GM21423 (cell line): Measurements from ENCODE around the gene TMEM209.
"Not testable (repeated sequence)": the region's sequence is repeated elsewhere in the genome, so short reads cannot be mapped to it uniquely, and the experiment has no call there.

ENCODE experiments used
- ATAC-seq: cut with Tn5 transposase; IDR thresholded peaks from one replicate; pipeline ENCODE4 v1.9.1; 2021; ENCODE audit warnings: mild to moderate bottlenecking, moderate library complexity; ENCODE audit not compliant: unreplicated experiment

The TMEM209 gene

DNA sequence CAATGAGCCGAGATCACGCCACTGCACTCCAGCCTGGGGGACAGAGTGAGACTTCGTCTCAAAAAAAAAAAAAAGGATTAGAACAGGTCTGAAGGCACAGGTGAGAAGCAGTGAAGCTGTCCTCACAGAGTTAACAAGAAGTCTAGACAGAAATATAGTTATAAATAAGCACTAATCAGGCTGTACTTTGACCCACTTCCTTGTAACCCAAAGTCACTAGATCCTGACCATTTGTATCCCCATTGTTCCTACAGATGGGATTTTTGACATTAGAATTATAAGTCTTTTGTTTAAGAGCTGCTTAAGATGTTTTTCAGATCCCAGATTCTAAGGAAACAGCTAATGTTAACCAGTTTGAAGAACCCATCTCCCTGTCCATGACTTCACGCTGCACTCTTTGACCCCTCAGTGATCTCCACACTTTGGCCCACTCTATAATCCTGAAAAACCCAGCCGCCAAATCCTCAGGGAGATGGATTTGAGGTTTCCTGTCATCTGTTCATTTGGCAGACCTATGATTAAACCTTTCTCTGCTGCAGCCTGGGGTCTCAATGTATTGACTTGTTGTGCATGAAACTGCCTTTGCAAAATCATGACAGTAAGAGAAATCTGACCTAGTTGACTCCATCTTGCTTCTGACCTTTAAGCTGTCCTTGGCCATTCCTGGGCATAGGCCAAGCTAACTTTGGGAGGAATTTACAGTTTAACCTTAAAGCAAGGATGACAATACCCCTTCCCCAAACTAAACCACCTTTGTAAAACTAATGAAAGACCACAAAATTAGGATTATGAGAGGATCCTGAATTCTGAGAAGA, 13.8 kb upstream of the TMEM209 start:
- no peak for ATAC-seq

DNA sequence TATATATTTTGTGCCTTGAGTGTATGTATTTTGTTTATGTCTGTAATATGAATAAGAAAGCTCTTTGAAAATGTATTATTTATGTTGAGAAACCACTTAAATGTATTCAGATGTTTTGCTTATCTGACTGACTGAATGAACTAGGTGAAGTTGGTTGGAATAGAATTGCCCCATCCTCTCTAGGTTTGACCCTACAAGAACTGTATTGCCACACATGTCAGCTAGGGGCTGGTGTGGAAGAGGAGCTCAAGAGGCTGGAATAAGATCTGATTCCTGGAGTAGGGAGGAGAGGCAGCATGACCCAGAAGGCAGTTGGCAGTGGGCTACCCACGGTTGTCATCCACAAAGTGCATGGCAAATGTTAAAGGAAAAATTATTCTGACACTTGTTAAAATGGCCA, 11.5 kb upstream of the TMEM209 start:
- no peak for ATAC-seq

DNA sequence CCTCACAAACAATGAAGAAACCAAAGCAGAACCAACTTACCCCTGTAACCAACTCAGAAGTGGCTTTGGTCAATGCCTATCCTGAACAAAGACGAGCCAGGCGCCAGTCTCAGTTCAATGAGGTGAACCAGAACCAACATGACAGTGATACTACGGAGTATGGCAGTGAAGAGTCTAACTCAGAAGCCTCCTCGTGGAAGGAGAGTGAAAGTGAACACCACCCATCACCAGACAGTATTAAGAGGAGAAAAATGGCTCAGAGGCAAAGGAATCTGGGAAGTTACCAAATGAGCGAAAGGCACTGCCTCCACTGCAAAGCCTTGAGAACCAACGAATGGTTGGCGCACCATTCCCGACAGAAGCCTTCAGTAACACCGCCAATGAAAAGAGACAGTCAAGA, 10.8 kb upstream of the TMEM209 start:
- ATAC-seq, result no peak

DNA sequence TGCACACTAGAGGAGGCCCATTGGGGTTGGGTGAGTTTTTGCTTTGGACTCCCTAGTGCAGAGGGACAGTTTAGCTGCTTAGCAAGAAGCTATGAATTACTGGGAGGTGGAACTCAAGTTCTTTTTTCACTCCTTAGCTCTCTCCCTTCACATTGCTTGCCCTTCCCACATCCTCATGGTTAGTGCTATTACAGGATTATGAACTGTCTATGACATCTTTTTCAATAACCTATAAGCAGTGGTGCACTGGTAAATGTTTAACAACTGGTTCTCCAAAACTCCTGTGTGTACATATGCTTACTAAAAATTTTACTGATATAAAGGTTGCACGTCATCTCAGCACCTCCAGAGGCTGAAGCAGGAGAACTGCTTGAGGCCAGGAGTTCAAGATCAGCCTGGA, 8.6 kb upstream of the TMEM209 start:
- no peak for ATAC-seq

DNA sequence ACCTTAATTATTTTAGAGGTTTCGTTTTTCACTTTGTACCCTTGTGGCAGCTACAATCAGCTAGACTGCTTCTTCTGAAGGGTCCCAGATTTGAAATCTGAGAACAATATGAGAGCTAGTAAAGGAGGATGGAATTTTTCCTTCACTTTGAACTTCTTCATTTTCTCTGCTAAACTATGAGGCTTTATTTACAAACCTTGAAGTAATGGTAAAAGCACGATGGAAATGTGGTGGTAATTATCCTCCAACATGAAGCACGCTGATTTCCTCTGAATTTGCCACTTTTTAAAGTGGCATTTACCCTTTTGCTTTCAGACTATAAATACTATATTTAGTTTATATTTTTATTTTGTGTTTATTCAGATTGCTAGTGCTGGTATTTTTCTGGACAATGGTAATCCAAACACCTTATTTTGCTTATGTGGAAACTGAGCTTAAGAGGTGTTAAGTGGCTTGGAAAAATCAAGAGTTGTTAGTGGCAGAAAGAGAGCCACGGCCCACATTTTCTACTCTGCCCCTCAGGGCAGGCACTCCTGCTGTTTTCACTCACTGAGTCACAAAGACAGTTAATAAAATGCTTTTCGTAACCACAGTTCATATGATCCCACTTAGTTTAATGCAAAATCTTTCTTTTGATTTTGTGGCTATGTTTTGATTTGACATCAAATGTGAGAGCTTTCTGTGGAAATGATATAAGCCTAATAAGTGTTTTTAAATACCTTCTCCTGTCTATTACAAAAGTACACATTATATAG, 5.2 kb upstream of the TMEM209 start:
- no peak for ATAC-seq

DNA sequence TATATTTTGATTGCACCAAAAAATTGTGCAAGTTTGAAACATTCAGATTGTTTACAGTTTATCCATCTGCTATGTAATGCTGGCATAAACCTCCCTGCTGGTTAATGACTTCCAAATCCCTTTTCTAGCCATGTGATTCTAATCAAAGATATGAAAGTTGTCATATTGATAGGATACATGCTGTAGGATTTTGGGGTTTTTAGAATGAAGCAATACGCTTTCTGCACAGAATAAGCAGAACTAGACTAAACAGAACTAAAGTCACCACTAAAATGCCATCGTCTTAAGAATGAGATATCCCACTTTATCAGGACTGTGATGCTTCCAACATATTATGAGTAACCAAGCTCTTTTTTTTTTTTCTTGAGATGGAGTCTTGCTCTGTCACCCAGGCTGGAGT, 3.3 kb upstream of the TMEM209 start:
- no peak for ATAC-seq

DNA sequence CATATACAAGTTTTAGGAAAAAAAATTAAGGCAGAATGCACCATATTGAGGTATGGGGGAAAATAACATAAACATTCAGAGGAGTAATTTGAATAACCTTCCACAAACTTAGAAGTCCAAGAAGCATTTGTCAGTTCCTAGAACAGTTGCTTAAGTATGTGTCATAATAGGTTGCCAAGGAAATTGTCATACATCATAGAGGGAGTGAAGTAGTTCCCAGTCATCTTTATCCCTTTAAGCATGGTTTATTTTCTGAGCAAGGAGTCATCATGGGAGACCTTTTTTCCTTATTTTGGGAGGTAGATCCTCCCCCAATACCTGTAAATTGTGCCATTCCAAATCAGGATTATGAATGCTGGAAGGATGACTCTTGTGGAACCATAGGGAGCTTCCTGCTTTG, 2.4 kb upstream of the TMEM209 start, which contains the start of gene SSMEM1:
SSMEM1 (plus strand) TSS at position 219 of the 400 bp plus-strand sequence; CDS start at position 270, 51 bp downstream.
- ATAC-seq, result no peak

DNA sequence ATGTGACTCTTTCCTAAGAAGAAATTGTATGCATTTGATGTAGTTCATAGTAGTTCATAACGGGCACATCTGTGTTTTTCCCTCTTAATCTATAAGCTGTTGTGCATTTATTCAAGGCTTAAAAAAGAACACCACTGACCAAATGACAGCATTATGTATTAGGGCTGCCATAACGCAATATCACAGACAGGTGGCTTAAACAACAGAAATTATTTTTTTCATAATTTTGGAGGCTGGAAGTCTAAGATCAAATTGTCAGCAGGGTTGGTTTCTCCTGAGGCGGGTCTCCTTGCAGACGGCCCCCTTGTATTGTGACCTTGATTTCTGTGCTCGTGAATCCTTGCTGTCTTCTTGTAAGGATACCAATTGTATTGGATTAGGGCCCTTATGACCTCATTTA, 1.8 kb upstream of the TMEM209 start:
- no peak for ATAC-seq

DNA sequence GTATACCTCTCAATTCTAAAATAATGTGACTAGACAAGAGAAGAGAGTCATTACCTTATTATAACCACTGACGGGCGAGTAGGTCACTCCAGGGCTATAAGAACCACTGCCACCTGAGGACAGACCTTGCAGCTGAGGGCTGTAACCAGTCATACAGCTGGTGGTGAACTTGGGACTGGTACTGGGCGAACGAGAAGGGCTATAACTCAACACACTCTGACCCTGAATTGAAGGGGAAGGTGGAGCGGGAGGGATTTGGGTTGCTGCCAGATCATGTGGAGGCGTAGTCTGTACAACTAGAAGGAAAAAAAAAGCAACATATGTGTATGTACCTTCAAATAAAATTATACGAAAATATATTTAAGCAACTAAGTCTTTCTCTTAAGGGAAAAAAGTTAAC, 3.4 kb downstream of the TMEM209 start:
- ATAC-seq, result no peak

DNA sequence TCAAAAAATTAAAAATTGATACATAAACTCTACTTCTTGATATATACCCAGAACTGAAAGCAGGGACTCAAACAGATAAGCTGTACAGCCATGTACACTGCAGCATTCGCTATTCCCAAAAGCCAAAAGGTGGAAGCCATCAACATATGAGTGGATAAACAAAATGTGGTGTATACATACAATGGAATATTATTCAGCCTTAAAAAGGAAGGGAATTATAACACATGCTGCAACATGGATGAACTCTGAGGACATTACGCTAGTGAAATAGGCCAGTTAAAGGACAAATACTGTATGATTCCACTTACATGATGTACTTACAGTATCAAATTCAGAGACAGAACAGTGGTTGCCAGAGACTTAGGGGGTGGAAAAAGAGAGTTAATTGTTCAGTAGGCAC, 8.1 kb downstream of the TMEM209 start:
- ATAC-seq, result no peak

DNA sequence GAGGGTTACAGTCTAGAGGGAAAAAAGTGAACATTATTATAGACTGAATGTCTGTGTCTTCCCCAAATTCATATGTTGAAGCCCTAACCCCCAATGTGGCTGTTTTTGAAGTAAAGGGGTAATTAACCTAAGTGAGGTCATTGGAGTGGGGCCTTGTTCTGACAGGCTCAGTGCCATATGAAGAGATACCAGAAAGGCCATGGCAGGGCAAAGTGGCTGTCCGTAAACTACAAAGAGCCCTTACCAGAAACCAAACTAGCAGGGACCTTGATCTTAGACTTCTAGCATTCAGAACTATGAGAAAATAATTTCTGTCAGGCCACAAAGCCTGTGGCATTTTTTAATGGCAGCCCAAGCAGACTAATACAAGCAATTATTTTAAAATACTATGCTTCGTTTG, 8.7 kb downstream of the TMEM209 start:
- no peak for ATAC-seq

DNA sequence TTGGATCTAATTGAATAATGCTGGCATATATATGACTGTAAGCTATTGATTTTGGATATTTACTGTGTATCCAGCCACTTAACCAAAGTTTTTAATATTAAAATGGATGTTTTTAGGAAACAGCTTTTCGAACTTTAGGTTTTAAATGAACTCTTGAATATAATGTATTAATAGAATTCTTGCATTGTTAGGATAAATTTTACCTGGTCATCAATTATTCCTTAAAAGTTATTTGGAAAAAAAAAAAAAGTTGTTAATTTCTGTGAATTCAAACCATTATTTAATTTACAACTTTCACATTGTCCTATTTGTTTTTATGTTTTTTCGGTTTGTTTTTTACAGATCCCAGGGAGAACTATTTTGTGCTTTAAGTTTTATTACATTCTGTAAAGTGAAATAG, 9.8 kb downstream of the TMEM209 start:
- ATAC-seq, result no peak

DNA sequence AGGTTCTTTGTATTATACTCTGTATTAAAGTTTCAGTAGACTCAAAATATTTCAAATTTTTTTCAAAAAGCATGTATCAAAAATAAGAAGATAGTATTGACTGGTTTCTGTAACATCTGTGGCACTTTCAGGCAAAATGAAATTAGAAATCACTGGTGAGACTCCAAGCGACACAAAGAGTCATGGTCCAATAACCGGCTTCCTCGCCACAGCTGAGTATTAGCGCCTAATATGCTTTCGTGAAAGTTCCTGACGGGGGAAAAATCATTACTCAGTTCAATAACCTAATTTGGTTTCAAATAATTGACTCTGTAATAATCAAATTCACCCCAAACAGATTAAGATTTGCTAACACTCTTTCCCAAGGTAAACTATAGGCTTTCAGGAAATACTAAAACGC, 13.4 kb downstream of the TMEM209 start:
- ATAC-seq, result no peak

DNA sequence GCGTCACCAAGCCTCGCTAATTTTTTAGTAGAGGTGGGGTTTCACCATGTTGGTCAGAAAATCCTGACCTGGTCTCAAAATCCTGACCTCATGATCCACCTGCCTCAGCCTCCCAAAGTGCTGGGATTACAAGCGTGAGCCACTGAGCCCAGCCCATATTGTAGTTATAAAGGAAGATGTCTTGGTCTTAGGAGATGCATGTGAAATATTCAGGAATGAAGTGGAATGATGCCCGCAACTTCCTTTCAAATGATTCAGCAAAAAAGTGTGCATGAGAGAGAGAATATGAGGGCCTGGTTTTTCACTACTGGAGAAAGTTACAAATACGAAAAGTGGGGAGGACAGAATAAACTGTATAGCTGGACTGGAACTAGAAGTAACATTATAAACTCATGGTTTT, 15.9 kb downstream of the TMEM209 start:
- no peak for ATAC-seq

DNA sequence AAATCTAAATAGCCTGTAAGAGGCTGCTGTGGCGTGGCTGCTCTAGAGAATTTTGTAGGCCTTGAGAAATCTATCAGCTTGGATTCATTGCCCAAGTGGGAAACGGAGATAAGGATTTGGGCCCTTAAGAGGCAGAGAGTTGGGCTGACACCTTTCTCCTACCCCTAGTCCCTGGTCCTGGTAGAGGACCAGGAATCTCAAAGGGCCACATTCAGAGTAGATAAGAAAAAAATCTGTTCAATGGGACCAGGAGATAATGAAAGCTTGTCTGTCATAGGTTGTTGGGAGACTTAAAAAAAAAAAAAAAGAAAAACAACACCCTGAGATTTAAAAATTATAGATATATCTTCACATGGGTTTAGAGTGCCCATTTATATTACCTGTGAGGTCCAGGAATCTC, 17.8 kb downstream of the TMEM209 start:
- ATAC-seq, result no peak

DNA sequence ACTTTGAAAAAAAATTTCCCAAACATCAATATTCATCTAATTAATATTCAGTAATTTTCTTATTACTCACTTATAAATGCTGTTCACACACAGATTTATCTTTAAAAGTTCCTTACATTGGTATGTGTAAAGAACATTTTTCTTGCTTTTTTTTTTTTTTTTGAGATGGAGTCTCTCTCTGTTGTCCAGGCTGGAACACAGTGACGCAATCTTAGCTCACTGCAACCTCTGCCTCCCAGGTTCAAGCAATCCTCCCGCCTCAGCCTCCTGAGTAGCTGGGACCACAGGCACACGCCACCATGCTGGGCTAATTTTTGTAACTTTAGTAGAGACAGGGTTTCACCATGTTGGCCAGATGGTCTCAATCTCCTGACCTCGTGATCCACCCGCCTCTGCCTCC, 20.9 kb downstream of the TMEM209 start:
- not testable (repeated sequence) for ATAC-seq

DNA sequence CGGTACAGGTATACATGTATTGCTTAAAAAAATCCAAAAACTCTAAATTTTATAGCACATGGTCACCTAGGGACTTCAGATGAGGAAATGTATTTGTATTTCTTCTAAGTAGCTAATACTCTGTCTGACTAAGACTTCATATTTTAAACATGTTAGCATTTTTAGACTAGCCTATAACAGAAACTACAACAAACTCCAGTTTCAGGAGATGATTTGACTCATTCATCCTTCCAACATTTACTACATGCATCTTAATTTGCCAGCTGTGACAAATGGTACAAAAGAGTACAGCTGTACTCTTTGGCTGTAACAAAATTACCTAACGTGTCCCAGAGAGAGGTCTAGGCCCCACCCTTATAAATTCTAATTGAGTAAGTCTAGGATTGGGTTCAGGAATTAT, 22.2 kb downstream of the TMEM209 start:
- peak; percentile 53 for ATAC-seq

DNA sequence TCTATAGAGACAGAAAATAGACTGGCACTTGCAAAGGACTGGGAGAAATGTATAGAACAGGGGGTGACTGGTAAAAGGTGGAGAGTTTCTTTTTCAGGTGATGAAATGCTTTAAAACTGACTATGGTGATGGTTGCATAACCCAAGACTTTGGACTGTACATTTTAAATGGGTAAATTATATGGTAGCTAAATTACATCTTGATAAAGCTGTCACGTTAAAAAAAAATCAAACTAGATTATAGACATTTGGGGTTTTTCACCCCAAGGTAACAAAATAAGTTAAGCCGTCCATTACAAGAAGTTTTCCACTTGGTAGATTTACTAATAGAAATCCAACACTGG, 24.0 kb downstream of the TMEM209 start:
- no peak for ATAC-seq

DNA sequence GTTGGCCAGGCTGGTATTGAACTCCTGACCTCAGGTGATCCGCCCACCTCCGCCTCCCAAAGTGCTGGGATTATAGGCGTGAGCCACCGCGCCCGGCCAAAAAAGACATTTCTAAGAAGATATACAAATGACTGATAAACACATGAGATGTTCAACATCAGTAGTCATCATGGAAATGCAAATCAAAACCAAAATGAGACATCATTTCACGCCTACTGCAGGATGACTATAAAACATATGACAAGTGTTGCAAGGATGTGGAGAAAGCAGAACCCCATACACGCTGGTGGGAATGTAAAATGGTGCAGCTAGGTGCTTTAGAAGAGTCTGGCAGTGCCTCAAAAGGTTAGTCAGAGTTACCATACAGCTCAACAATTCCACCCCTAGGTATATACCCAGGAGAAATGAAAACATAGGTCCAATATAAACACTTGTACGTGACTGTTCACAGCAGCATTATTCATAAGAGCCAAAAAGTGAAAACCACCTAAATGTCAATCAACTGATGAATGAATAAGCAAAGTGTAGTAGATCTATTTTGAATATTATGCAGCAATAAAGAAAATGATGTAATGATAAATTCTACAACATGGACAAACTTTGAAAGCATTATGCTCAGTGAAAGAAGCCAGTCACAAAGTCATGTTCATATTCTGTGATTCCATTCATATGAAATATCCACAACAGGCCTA, 24.5 kb downstream of the TMEM209 start:
- ATAC-seq, result no peak

DNA sequence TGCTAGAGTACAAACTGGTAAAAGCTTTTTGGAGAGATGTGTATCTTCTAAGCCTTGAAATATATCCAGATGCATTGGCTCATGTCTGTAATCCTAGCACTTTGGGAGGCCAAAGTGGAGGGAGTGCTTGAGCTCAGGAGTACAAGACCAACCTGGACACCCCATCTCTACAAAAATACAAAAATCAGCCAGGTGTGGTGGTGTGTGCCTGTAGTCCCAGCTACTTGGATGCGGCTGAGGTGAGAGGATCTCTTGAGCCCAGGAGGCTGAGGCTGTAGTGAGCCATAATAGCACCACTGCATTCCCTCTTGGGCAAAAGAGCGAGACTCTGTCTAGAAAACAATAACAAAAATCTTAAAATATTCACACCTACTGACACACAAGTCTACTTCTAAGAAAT, 25.6 kb downstream of the TMEM209 start:
- ATAC-seq, result no peak

DNA sequence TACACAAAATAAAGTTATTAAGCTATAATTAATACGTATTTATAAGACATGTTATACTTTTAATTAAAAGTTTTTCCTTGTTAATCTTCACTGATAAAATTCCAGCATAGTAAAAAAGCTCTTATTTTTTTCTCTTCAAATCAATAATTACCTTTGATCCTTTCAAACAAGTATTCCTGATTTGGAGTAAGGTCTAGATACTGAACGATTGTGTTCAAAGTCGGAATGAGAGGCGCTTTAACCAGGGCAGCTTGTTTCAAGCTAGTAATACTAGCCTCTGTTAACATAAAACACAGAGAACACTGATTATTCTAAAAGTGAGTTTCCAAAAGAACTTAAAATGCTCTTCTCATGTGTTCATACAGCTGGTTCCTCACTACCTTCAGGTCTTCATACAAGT, 27.0 kb downstream of the TMEM209 start:
- no peak for ATAC-seq
